Retinal pigment epithelial cell (primary cell): ENCODE results near the gene PPP2R5C.

Experiments used
- DNase-seq: peaks from one replicate; pipeline ENCODE4 v3.0.0-alpha.2; 2010; ENCODE audit warnings: low read depth
- H3K4me3 ChIP-seq: 2 replicates; pipeline ENCODE4 v1.5.1; 2011; ENCODE audit warnings: mild to moderate bottlenecking, low read length, control low read depth, moderate library complexity
- CTCF ChIP-seq: conservative IDR thresholded peaks from 2 replicates; pipeline ENCODE4 v1.5.1; 2011; ENCODE audit warnings: low read depth, low read length, control low read depth, inconsistent platforms

The PPP2R5C gene

GRCh38 chr14:101772770-101773169, 11.3 kb downstream of the PPP2R5C start:
- TF ChIP-seq CTCF = no peak
- no peak for DNase-seq
- H3K4me3 ChIP-seq = no peak overlapping the region

- no peak for TF ChIP-seq CTCF
- H3K4me3 ChIP-seq = no peak overlapping the region
- no peak for DNase-seq
Measured at GRCh38 chr14:101773378-101773777, 11.9 kb downstream of the PPP2R5C start.

- no peak overlapping the region for H3K4me3 ChIP-seq
- no peak for TF ChIP-seq CTCF
- no peak for DNase-seq
Measured at GRCh38 chr14:101774006-101774795, 12.7 kb downstream of the PPP2R5C start.

GRCh38 chr14:101774814-101775213, 13.3 kb downstream of the PPP2R5C start:
- no peak overlapping the region for H3K4me3 ChIP-seq

GRCh38 chr14:101775826-101776225, 14.3 kb downstream of the PPP2R5C start:
- no peak for DNase-seq
- no peak for TF ChIP-seq CTCF
- no peak overlapping the region for H3K4me3 ChIP-seq

More at GRCh38 chr14:101774814-101775213, 13.3 kb downstream of the PPP2R5C start:
- TF ChIP-seq CTCF = no peak
- no peak for DNase-seq

- DNase-seq = no peak
- TF ChIP-seq CTCF = no peak
- no peak overlapping the region for H3K4me3 ChIP-seq
Measured at GRCh38 chr14:101776344-101776743, 14.8 kb downstream of the PPP2R5C start.

- no peak for TF ChIP-seq CTCF
- H3K4me3 ChIP-seq = no peak overlapping the region
- DNase-seq = no peak
Measured at GRCh38 chr14:101780390-101780789, 18.9 kb downstream of the PPP2R5C start.
